ENCODE measurements around the gene SELPLG.
A peak's percentile ranks its signal among the peaks of the same experiment; 100 is the strongest.
"Not testable (repeated sequence)": the region's sequence is repeated elsewhere in the genome, so short reads cannot be mapped to it uniquely, and the experiment has no call there.

SELPLG gene

DNA sequence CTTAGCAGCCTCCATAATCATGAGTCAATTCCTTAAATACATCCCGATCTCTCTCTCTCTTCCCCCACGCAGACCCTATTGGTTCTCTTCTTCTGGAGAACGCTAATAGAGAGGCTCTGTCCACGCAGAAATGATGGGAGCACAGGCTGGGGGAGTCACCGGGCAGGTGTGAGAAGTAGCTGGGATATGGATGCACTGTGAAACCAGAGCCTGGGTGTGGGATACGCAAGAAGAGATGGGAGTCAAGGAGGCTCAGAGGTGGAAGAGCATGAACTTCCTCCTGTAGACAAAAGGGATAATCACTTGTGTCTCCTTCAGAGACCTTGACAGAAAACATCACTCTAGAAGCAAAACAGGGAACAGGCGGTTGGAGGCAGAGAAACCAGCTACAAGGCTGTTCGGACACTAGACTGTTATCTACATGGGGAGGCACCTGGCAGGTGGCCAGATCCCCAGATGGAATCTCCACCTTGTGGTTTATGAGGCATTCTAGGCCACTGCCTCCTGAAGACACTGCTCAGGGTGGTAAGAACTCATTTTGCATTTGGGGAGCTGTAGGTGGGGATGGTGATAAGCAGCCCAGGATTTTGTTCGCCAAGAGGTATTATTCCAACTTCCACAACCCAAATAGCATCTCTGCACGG is 7.2 kb upstream of the SELPLG start:
- no peak overlapping the region for H3K27ac ChIP-seq
- DNase-seq (ENCODE audit: low read depth, low spot score), result no peak

GRCh38 chr12:108638997-108639822 is 5.5 kb upstream of the SELPLG start:
- H3K27ac ChIP-seq, result no peak overlapping the region
- no peak for DNase-seq (ENCODE audit: low read depth, low spot score)

DNA sequence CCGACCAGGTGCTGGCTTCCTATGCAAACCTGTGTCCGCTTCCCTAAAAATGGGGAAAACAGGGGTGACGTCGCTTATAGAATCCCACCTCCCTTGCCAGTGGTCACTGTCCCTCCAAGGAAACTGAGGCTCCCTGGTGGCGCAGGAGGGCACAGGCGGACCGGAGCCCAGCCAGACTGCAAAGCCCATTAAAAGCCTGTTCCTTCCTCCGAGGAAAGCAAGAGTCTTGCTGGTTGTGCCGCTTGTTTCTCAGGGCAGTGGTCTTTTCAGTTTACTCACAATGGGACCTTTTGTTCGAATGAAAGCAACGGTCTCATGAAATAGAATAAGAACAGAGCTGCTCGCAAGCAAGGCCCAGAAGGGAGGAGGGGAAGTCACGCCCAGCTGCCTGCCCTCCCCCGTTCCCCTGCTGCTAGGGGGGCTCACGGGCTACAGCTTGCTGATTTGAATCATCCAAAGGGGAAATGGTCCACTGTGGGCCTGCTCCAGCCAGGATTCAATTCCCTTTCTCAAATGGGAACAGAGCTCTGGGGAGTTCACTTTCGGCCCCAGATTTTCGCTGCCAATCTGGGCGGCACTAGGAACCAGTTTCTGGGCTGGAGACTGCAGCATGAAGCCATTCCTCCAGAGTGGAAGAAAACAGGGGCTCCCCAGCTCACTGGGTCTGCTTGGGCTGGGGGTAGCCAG is 4.6 kb upstream of the SELPLG start:
- no peak for DNase-seq (ENCODE audit: low read depth, low spot score)
- no peak overlapping the region for H3K27ac ChIP-seq

DNA sequence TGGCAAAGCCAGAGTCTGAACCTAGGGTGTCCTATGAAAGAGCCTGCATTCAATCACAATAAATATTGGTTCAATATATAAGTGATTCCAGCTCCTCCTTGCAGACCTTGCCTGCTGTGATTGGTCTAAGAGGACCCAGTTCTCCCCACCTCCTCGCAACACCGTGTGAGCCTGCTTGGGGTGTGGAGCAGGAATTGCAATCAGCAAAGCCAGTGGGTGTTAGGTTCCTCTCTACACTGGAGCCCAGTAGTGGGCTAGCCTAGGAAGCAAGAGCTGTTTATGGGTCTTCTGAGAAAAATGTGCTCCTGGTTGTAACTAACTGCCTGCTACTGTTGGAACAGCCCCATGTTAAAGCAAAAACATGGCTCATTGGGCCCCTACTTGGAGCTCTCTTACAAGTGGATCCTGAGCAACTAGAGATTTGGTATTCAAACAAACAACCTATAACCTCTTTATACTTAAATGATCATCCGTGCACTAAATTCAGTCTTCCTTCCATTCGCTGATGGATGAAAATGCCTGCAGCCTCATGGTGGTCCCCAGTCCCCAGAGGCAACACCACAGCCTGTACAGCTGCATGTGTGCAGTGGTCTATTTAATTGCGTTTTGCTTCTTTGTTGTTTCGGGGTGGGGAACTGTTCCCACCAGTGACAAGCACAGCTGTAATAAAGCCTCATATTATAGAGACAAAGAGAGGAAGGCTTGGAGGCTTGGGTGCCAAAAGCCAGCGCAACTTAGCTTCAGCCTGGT is 3.7 kb upstream of the SELPLG start:
- DNase-seq (ENCODE audit: low read depth, low spot score), result no peak
- no peak overlapping the region for H3K27ac ChIP-seq

DNA sequence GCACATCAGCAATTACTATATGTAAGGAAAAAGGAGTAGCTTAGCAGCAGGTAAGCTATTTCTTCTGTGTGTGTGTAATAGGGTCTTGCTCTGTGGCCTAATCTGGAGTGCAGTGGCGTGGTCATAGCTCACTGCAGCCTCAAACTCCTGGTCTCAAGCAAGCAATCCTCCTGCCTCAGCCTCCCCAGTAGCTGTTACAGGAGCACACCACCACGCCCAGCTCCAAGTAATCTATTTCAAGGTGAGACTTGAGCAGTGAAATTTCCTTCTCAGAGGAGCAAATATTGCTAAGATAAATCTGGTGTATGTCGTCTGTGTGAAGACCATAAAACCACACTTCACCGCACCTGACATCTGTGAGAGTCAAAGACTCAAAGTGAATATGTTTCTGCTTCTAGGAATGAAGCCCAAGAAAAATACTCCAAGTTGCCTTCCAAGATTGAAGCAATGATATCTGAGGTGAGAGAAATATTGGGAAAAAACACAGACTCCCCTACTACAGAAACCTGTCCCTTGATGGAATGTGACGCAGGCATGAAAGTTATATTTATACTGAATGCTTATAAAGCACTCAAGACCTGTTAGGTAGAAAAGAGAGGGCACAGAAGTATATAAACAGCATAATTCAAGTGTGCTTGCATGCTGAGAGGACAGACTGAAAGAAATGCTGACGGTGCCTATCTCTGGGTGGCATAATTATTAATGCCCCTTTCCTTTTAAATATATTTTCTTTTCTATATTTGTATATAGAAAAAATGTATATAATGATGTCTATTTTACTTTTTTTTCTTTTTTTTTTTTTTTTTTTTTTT is 2.5 kb upstream of the SELPLG start:
- no peak overlapping the region for H3K27ac ChIP-seq
- DNase-seq (ENCODE audit: low read depth, low spot score), result no peak

DNA sequence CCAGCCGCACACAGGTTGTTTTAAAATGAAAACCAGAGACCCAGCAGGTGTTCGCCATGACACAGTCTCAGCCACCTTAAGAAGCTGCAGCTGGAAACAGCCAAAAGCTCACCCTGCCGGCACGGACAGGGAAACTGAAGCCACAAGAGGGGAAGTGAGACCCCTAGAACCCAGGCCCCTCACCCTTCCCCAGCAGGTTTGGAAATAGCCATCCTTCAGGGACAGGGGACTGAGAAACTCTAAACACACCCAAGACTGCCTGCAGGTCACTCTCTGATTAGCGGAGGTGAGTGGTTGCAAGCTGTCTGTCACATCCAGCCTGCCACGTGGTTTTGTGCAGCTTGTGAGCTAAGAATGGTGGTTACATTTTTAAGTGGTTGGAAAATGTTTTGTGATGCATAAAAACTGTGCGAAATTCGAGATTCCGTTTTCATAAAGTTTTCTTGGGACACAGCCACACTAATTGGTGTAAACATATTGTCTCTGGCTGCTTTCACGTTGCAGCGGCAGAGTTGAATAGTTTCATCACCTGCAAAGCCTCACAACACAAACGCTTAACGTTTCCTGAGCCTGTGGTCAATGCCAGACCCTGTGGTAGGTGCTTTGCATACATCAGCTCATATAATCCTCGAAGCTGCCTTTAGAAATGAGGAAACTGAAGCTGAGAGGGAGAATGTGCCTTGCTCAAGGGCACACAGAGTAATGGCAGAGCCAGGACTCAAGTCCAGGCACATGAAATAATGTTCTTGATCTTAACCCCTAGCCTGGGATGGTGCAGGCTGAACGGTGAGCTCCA is 1.7 kb upstream of the SELPLG start:
- H3K27ac ChIP-seq, result no peak overlapping the region
- DNase-seq (ENCODE audit: low read depth, low spot score), result no peak

DNA sequence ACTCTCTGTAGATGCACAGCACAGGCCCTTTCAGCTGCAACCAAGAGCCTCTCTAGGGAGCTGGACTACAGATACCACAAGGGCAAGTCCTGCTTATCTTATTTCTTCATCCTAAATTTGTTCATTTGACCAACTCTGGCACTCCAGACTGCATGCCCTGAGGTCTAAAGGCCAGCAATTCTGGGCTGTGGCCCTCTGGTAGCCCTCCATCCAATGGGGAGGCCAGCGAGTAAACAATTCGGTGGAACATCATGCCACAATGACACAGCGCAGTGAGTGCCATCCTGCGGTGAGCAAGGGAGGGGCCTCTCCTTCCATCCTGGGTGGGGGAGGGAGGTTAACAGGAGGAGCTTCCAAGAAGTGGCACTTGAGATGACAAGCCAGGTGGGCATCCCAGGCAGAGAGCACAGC is 652 bp upstream of the SELPLG start:
- no peak for DNase-seq (ENCODE audit: low read depth, low spot score)
- no peak overlapping the region for H3K27ac ChIP-seq

DNA sequence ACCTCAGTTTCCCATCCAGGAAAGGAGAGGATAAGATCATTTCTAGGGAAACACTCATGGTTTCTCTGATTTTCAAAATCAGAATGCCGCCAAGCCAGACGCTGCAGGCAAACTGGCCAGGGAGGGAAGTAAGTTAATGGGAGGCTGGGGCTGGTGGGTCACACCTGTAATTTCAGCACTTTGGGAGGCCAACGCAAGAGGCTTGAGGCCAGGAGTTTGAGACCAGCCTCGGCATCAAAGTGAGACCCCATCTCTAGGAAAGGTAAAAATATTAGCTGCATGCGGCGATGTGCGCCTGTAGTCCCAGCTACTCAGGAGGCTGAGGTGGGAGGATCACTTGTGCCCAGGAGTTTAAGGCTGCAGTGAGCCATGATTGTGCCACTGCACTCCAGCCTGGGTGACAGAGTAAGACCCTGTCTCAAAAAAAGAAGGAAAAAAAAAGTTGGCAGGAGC is 587 bp downstream of the SELPLG start:
- H3K27ac ChIP-seq, result no peak overlapping the region
- DNase-seq (ENCODE audit: low read depth, low spot score), result no peak

GRCh38 chr12:108631261-108631660 is 2.4 kb downstream of the SELPLG start:
- H3K27ac ChIP-seq; DNase-seq (ENCODE audit: low read depth, low spot score): not testable (repeated sequence)

GRCh38 chr12:108630481-108631207 is 3.0 kb downstream of the SELPLG start:
- DNase-seq (ENCODE audit: low read depth, low spot score), result peak; percentile 66
- peak overlapping the region; percentile 59 for H3K27ac ChIP-seq

- peak; percentile 41 for DNase-seq (ENCODE audit: low read depth, low spot score)
- H3K27ac ChIP-seq, result peak overlapping the region; percentile 59
Measured at GRCh38 chr12:108629824-108630476, 3.7 kb downstream of the SELPLG start.

GRCh38 chr12:108629151-108629550 is 4.5 kb downstream of the SELPLG start:
- no peak for DNase-seq (ENCODE audit: low read depth, low spot score)
- peak overlapping the region; percentile 59 for H3K27ac ChIP-seq

GRCh38 chr12:108627134-108627920 is 6.4 kb downstream of the SELPLG start:
- no peak for DNase-seq (ENCODE audit: low read depth, low spot score)
- no peak overlapping the region for H3K27ac ChIP-seq

- no peak overlapping the region for H3K27ac ChIP-seq
- DNase-seq (ENCODE audit: low read depth, low spot score), result no peak
Measured at GRCh38 chr12:108625228-108625627, 8.5 kb downstream of the SELPLG start.

GRCh38 chr12:108623577-108623976 is 10.1 kb downstream of the SELPLG start:
- H3K27ac ChIP-seq, result no peak overlapping the region
- no peak for DNase-seq (ENCODE audit: low read depth, low spot score)

DNA sequence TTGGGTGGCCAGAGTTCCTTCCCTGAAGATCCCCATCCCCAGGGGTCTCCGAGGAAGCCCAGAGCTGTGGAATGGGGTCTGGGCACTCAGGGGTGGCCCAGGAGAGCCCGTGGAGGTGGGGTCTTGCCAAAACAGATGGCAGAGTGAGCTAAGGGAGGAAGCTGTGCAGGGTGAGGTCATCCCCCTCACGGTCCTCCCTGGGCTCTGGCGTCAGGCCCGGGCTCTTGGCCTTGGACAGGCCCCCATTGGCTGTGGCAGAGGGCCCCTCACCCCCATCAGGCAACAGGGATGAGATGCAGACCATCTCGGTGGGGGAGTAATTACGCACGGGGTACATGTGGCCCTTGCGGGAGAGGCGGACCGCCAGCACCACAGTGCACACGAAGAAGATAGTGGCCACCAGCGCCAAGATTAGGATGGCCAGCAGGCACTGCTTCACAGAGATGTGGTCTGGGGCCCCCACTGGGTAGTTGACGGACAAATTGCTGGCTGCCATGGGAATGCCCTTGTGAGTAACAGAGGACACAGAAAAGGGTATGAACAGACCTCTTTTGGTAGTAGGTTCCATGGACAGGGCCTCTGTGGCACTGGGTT is 10.7 kb downstream of the SELPLG start:
- no peak overlapping the region for H3K27ac ChIP-seq
- no peak for DNase-seq (ENCODE audit: low read depth, low spot score)

- DNase-seq (ENCODE audit: low read depth, low spot score), result no peak
- H3K27ac ChIP-seq, result no peak overlapping the region
Measured at GRCh38 chr12:108622421-108622820, 11.3 kb downstream of the SELPLG start.
